Tibial nerve (tissue), 4 donors: Measurements from ENCODE around the gene PSAPL1. TPM values are rescaled to one million over a fixed set of nuclear protein-coding genes. Genes with fewer than 3 reads are reported as not detected.

Experiments used
- DNase-seq, 2 donors: peaks; one replicate each; pipeline ENCODE4 v3.0.0-alpha.2; 2019; ENCODE audit warnings: low spot score in 2 of 2
- H3K27ac ChIP-seq, 4 donors: fragments of 200-600 bp; sonication (generic) in 3 of 4; one replicate each; pipeline ENCODE4 v1.5.1; 2017 to 2019; ENCODE audit warnings: mild to moderate bottlenecking in 1 of 4
- H3K27me3 ChIP-seq, 2 donors: fragments of 200-600 bp; sonication (generic) in 1 of 2; one replicate each; pipeline versions ENCODE4 v1.5.1 to v1.6.0; 2017 to 2019
- H3K36me3 ChIP-seq, 3 donors: fragments of 200-600 bp; sonication (generic); one replicate each; pipeline ENCODE4 v1.5.1; 2018 to 2019
- H3K4me1 ChIP-seq, 4 donors: fragments of 200-600 bp; sonication (generic) in 3 of 4; one replicate each; pipeline ENCODE4 v1.5.1; 2017 to 2019
- H3K4me3 ChIP-seq, 4 donors: fragments of 200-600 bp; sonication (generic) in 3 of 4; one replicate each; pipeline ENCODE4 v1.5.1; 2017 to 2019; ENCODE audit warnings: mild to moderate bottlenecking in 1 of 4, moderate library complexity in 1 of 4
- H3K9me3 ChIP-seq, 4 donors: fragments of 200-600 bp; sonication (generic) in 3 of 4; one replicate each; pipeline ENCODE4 v1.5.1; 2017 to 2019
- EP300 ChIP-seq, 2 donors: sonication (generic); formaldehyde crosslinking; IDR thresholded peaks; one replicate each; pipeline ENCODE4 v1.6.1; 2017; ENCODE audit warnings: antibody characterized with exemption in 2 of 2, mild to moderate bottlenecking in 1 of 2
- POLR2A ChIP-seq, 2 donors: fragments of 450-650 bp; IDR thresholded peaks; one replicate each; pipeline ENCODE4 v1.6.1; 2017; ENCODE audit warnings: antibody characterized with exemption in 2 of 2, mild to moderate bottlenecking in 2 of 2, moderate library complexity in 2 of 2
- WGBS, 2 donors: methylation state at CpG; one replicate each; pipeline ENCODE4 v1.1.5; 2018; 5-methylcytosine and 5-hydroxymethylcytosine counted together
- total RNA-seq, 4 donors: library from RNA; depleted of rRNA; stranded (reverse); fragments of >200 nt; gene quantifications; one replicate each; pipeline ENCODE4 v1.1.0, GENCODE V29; 2016
- TF ChIP-seq, protein P1 (sequence below), 5 experiments: fragments of 200-600 bp in 3 of 5; fragments of 450-650 bp in 2 of 5; sonication (generic) in 3 of 5; IDR thresholded peaks; one replicate each; pipeline ENCODE4 v1.5.1; 2016 to 2019; ENCODE audit warnings: antibody characterized with exemption in 5 of 5, mild to moderate bottlenecking in 3 of 5, moderate library complexity in 2 of 5

Gene PSAPL1
- total RNA-seq, 4 donors from 2014 or later = under 0.01 to 0.22 TPM; not detected in 2

DNA sequence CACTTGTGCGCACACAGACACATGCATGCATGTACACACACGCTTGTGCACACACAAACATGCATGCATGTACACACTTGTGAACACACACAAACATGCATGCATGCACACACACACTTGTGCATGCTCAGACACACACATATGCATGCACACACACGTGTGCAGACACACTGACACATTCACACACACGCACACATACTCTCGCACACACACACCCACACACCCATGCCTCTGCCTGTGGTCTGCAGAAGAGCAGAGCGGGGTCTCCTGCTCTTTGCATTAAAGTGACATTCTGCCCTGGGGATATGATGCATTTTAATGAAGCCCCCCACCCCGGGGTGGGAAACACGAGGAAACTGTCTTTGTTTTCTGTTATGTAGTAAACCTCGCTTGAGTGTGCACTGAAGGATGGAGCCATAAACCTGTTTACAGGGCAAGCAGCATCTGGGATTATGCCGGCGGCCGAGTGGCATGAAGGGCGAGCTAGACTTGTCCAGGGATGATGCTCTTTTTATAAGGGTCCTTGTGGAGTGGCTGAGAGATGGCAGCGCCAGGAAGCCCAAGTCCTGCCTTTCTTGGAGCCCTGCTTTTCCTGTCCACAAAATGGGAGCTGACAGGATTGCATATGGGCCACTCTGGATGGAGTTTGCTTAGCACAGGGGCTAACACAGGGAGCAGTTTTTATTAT, 17.8 kb downstream of the PSAPL1 start:
- Histone ChIP-seq H3K4me1 (no peaks in the 10 kb centered on the region), H3K4me3 (no peak overlapping the region), H3K27ac (no peak overlapping the region), H3K27me3 (no peaks in the 10 kb centered on the region), H3K36me3 (no peaks in the 10 kb centered on the region), H3K9me3 (peaks cover 0 to 8% (median 0%) of the 10 kb centered on the region in 4 donors)
- WGBS, 2 donors = 78 to 81% methylated on average over 14 of the region's 14 CpGs
- no peak for DNase-seq
- TF ChIP-seq POLR2A (IDR thresholded peaks at IDR 0.05) = no peak
- TF ChIP-seq, protein P1, sequence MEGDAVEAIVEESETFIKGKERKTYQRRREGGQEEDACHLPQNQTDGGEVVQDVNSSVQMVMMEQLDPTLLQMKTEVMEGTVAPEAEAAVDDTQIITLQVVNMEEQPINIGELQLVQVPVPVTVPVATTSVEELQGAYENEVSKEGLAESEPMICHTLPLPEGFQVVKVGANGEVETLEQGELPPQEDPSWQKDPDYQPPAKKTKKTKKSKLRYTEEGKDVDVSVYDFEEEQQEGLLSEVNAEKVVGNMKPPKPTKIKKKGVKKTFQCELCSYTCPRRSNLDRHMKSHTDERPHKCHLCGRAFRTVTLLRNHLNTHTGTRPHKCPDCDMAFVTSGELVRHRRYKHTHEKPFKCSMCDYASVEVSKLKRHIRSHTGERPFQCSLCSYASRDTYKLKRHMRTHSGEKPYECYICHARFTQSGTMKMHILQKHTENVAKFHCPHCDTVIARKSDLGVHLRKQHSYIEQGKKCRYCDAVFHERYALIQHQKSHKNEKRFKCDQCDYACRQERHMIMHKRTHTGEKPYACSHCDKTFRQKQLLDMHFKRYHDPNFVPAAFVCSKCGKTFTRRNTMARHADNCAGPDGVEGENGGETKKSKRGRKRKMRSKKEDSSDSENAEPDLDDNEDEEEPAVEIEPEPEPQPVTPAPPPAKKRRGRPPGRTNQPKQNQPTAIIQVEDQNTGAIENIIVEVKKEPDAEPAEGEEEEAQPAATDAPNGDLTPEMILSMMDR (IDR thresholded peaks at IDR 0.05) = no peak
- no peak for TF ChIP-seq EP300 (IDR thresholded peaks at IDR 0.05)

DNA sequence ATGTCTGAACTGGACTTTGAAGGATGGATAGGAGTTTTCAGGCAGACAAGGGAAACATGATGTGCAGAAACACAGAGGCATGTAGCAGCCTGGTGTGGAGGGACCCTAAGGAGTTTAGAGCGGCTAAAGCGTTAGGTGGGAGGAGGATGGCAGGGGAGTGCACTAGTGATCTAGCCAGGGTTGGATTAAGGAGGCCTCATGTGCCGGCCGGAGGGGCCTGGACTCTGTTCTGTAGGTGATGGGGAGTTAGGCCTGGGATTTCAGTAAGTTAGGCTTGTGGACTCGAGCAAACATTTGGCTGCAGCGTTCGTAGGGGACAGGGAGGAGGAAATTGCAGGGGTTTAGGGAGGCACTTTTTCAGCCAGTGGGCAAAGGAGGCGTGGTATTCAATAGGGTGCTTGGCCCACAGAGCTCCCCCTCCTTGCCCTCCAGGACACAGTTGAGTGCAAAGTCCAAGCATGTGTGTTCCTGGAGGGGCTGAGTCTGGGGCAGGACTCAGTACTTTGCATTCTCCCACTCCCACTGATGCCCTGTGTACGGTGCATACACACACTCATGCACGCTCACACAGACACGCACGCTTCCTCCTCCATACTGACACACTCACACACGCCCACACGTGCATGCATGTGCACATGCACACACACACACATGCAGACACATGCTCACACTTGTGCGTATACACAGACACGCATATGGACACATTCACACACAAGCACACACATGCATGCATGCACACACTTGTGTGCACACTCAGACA, 18.6 kb downstream of the PSAPL1 start:
- no peaks in the 10 kb centered on the region for H3K27me3 ChIP-seq
- no peak overlapping the region for H3K27ac ChIP-seq
- no peak for DNase-seq
- TF ChIP-seq EP300 (IDR thresholded peaks at IDR 0.05) (no peak), POLR2A (IDR thresholded peaks at IDR 0.05) (no peak)
- TF ChIP-seq, protein P1 (IDR thresholded peaks at IDR 0.05) = no peak
- H3K9me3 ChIP-seq = peaks cover 0 to 8% (median 0%) of the 10 kb centered on the region in 4 donors
- whole genome bisulfite sequencing, 2 donors = 78 to 86% methylated on average over 16 of the region's 16 CpGs
- no peak overlapping the region for H3K4me3 ChIP-seq
- no peaks in the 10 kb centered on the region for H3K4me1 ChIP-seq
- H3K36me3 ChIP-seq = no peaks in the 10 kb centered on the region

DNA sequence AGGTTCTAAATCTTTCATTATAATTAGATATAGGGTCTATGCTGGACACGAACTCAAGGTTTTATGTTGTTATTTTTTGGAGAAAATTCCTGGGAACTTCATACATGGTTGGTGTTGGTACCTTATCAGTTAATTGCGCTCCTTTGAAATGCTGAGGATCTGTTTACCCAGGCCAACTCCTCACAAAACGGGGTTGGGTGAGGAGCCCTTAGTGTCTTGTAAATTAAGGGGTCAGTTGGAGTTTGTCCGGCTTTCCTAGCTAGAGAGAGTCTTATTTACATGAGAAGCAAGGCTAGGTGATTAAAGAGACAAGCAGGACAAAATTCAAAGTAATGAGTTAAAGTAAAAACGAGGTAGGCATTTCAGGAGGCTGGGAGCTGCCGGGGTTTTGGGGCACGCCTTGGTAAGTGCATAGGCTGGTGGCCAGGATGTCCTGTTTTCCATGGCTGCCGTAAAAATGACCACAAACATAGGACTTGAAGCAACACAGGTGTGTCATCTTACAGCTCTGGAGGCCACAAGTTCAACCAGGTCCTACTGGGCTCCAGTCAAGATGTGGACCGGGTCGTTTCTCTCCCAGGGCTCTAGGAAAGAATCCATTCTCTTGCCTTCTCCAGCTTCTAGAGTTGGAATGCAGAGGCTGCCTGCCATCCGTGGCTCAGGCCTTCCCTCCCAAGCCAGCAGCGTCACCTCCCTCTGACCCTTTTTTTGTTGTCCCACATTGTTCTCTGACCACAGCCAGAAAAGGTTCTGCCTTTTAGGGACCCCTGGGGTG, 19.8 kb downstream of the PSAPL1 start:
- Histone ChIP-seq H3K4me3 (no peak overlapping the region), H3K27ac (no peak overlapping the region), H3K4me1 (no peaks in the 10 kb centered on the region), H3K9me3 (peaks cover 0 to 8% (median 0%) of the 10 kb centered on the region in 4 donors), H3K27me3 (no peaks in the 10 kb centered on the region), H3K36me3 (no peaks in the 10 kb centered on the region)
- 51 to 59% methylated on average over 12 of the region's 12 CpGs for WGBS, 2 donors
- no peak for DNase-seq
- TF ChIP-seq EP300 (IDR thresholded peaks at IDR 0.05) (no peak), POLR2A (IDR thresholded peaks at IDR 0.05) (no peak)
- TF ChIP-seq, protein P1 (IDR thresholded peaks at IDR 0.05) = no peak

DNA sequence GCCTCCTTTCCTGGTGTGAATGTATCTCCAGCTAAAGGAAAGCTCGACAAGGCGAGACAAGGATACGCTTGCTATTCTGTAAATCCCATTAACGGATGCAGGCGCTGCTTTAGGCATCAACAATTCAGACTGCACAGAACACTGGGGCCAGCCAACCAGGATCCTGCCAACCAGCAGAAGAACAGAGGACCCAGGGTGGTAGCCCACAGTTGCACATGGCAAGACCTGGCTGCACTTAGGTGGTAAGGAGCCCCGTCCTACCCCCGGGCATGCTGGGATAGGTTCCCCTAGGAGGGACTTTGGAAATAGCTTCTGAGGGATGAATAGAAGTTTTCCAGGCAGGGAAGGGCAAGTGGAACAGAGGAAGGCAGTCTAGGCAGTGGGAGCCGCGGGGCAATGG, 20.7 kb downstream of the PSAPL1 start:
- WGBS, 2 donors = 81 to 82% methylated on average over 9 of the region's 9 CpGs
- no peak for DNase-seq
- Histone ChIP-seq H3K27ac (no peak overlapping the region), H3K9me3 (peaks cover 0 to 16% (median 0%) of the 10 kb centered on the region in 4 donors), H3K27me3 (no peaks in the 10 kb centered on the region), H3K4me1 (no peaks in the 10 kb centered on the region), H3K4me3 (no peak overlapping the region), H3K36me3 (no peaks in the 10 kb centered on the region)
- no peak for TF ChIP-seq POLR2A (IDR thresholded peaks at IDR 0.05)
- TF ChIP-seq EP300 (IDR thresholded peaks at IDR 0.05) = no peak
- TF ChIP-seq, protein P1 (IDR thresholded peaks at IDR 0.05) = no peak
